ENCODE measurements around the gene CHRNA1. TPM values are rescaled to one million over a fixed set of nuclear protein-coding genes. Genes with fewer than 3 reads are reported as not detected.

CHRNA1 gene
- total and polyA plus RNA-seq, 2 experiments from 2014 or later: not detected

DNA sequence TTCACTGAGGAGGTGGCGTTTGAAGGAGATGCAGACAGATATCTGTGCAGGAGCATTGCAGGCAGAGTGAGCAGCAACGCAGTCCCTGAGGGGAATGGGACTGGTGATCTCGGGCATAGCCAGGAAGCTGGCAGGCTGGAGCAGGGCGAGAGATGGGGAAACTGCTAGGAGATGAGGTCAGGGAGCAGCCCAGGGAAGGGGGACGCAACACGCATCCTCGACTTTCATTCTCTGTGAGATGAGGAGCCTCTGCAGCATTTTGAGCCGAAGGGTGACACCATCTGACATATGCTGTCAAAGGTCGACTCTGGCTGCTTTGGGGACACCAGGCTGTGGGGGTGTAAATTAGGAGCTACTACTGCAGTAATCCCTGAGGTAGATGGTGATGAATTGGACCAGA lies 4.3 kb upstream of the CHRNA1 start:
- no peak overlapping the region for H3K27ac Mint-ChIP-seq
- no peak overlapping the region for H3K27ac ChIP-seq (ENCODE audit: low read depth)
- no peaks in the 10 kb centered on the region for H3K36me3 ChIP-seq (ENCODE audit: insufficient read depth)
- peak overlapping the region; percentile 83 for H2AFZ ChIP-seq
- no peaks in the 10 kb centered on the region for H3K27me3 ChIP-seq (ENCODE audit: insufficient read depth)
- DNase-seq (ENCODE audit: low spot score) (peak; percentile 22), ATAC-seq (no peak)
- TF ChIP-seq, protein P1, sequence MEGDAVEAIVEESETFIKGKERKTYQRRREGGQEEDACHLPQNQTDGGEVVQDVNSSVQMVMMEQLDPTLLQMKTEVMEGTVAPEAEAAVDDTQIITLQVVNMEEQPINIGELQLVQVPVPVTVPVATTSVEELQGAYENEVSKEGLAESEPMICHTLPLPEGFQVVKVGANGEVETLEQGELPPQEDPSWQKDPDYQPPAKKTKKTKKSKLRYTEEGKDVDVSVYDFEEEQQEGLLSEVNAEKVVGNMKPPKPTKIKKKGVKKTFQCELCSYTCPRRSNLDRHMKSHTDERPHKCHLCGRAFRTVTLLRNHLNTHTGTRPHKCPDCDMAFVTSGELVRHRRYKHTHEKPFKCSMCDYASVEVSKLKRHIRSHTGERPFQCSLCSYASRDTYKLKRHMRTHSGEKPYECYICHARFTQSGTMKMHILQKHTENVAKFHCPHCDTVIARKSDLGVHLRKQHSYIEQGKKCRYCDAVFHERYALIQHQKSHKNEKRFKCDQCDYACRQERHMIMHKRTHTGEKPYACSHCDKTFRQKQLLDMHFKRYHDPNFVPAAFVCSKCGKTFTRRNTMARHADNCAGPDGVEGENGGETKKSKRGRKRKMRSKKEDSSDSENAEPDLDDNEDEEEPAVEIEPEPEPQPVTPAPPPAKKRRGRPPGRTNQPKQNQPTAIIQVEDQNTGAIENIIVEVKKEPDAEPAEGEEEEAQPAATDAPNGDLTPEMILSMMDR (conservative IDR thresholded peaks at IDR 0.05; ENCODE audit: low read depth in 2 of 2): 0 out of 4 replicates have a peak, but pooled peaks of 1 of the 2 experiments have one; percentile 6
- no peak for TF ChIP-seq NANOG (IDR thresholded peaks at IDR 0.05; ENCODE audit: borderline replicate concordance)
- H3K4me1 ChIP-seq (ENCODE audit: insufficient read depth): peaks cover 24% of the 10 kb centered on the region
- H3K4me1 Mint-ChIP-seq: peaks cover 38% of the 10 kb centered on the region
- H3F3A ChIP-seq (replicated peaks; ENCODE audit: low read depth): peaks cover 23% of the 10 kb centered on the region
- H4K20me1 ChIP-seq (replicated peaks; ENCODE audit: insufficient read depth): no peaks in the 10 kb centered on the region
- H3K4me2 ChIP-seq: peak overlapping the region; percentile 39; the same call in 1 of the 2 replicates
- no peaks in the 10 kb centered on the region for H3K9me2 ChIP-seq (ENCODE audit: insufficient read depth)
- no peak overlapping the region for H3K4me3 ChIP-seq
- no peak overlapping the region for H3K4me3 Mint-ChIP-seq
- H3K36me3 Mint-ChIP-seq (ENCODE audit: low read depth): no peaks in the 10 kb centered on the region; the same call in 2 of the 3 replicates
- no peaks in the 10 kb centered on the region for H3K79me2 ChIP-seq (replicated peaks; ENCODE audit: insufficient read depth)
- peaks cover 9% of the 10 kb centered on the region for H3K27me3 Mint-ChIP-seq (ENCODE audit: insufficient read depth, low read depth, poor library complexity)
- H3K9me3 Mint-ChIP-seq: no peaks in the 10 kb centered on the region

DNA sequence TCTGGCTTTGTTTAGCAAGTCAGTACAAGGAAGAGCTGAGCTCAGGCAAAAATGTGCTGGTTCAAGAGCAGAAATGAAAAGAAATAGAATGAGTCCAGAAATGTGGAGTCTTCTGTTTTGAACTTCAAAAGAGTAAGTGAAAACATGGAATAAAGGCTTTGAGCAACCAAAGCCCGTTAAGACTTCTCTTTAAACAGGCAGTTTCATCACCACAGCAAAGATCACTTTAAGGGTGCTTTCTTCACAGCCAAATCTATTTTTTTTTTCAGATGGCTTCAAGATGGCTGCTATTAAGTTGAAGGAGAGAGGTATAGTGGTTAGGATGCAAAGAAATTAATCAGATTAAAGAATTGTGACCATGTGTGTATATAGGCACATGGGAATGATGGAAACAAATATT lies 2.0 kb upstream of the CHRNA1 start:
- Mint-ChIP-seq H3K4me3 (no peak overlapping the region), H3K27me3 (ENCODE audit: insufficient read depth, low read depth, poor library complexity) (peaks cover 9% of the 10 kb centered on the region), H3K4me1 (peaks cover 30% of the 10 kb centered on the region), H3K36me3 (ENCODE audit: low read depth) (no peaks in the 10 kb centered on the region; the same call in 2 of the 3 replicates), H3K27ac (no peak overlapping the region), H3K9me3 (no peaks in the 10 kb centered on the region)
- Histone ChIP-seq H4K20me1 (replicated peaks; ENCODE audit: insufficient read depth) (no peaks in the 10 kb centered on the region), H3K4me3 (no peak overlapping the region), H3K79me2 (replicated peaks; ENCODE audit: insufficient read depth) (no peaks in the 10 kb centered on the region), H3K4me2 (no peak overlapping the region), H3K36me3 (ENCODE audit: insufficient read depth) (no peaks in the 10 kb centered on the region), H2AFZ (peak overlapping the region; percentile 79), H3F3A (replicated peaks; ENCODE audit: low read depth) (peaks cover 12% of the 10 kb centered on the region), H3K4me1 (ENCODE audit: insufficient read depth) (peaks cover 16% of the 10 kb centered on the region), H3K27me3 (ENCODE audit: insufficient read depth) (no peaks in the 10 kb centered on the region), H3K9me2 (ENCODE audit: insufficient read depth) (peaks cover 3% of the 10 kb centered on the region; the same call in 1 of the 2 replicates), H3K27ac (ENCODE audit: low read depth) (no peak overlapping the region)
- DNase-seq (ENCODE audit: low spot score) (no peak), ATAC-seq (no peak)
- no peak for TF ChIP-seq POLR2AphosphoS5 (IDR thresholded peaks at IDR 0.05; ENCODE audit: low read depth)
- no peak for TF ChIP-seq ZNF331 (CRISPR knock-in tag; IDR thresholded peaks at IDR 0.05; ENCODE audit: low read depth)
- TF ChIP-seq EZH2phosphoT487 (IDR thresholded peaks at IDR 0.05; ENCODE audit: unreplicated experiment): no peak
- TF ChIP-seq, protein P2, sequence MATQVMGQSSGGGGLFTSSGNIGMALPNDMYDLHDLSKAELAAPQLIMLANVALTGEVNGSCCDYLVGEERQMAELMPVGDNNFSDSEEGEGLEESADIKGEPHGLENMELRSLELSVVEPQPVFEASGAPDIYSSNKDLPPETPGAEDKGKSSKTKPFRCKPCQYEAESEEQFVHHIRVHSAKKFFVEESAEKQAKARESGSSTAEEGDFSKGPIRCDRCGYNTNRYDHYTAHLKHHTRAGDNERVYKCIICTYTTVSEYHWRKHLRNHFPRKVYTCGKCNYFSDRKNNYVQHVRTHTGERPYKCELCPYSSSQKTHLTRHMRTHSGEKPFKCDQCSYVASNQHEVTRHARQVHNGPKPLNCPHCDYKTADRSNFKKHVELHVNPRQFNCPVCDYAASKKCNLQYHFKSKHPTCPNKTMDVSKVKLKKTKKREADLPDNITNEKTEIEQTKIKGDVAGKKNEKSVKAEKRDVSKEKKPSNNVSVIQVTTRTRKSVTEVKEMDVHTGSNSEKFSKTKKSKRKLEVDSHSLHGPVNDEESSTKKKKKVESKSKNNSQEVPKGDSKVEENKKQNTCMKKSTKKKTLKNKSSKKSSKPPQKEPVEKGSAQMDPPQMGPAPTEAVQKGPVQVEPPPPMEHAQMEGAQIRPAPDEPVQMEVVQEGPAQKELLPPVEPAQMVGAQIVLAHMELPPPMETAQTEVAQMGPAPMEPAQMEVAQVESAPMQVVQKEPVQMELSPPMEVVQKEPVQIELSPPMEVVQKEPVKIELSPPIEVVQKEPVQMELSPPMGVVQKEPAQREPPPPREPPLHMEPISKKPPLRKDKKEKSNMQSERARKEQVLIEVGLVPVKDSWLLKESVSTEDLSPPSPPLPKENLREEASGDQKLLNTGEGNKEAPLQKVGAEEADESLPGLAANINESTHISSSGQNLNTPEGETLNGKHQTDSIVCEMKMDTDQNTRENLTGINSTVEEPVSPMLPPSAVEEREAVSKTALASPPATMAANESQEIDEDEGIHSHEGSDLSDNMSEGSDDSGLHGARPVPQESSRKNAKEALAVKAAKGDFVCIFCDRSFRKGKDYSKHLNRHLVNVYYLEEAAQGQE (IDR thresholded peaks at IDR 0.05; ENCODE audit: unreplicated experiment): no peak
- TF ChIP-seq JUNB (IDR thresholded peaks at IDR 0.05; ENCODE audit: unreplicated experiment): no peak
- no peak for TF ChIP-seq CREB1 (CRISPR knock-in tag; IDR thresholded peaks at IDR 0.05; ENCODE audit: low read depth)
- no peak for TF ChIP-seq ZNF114 (CRISPR knock-in tag; IDR thresholded peaks at IDR 0.05)
- TF ChIP-seq EZH2 (IDR thresholded peaks at IDR 0.05; ENCODE audit: low read depth, unreplicated experiment): no peak
- TF ChIP-seq, protein P3, sequence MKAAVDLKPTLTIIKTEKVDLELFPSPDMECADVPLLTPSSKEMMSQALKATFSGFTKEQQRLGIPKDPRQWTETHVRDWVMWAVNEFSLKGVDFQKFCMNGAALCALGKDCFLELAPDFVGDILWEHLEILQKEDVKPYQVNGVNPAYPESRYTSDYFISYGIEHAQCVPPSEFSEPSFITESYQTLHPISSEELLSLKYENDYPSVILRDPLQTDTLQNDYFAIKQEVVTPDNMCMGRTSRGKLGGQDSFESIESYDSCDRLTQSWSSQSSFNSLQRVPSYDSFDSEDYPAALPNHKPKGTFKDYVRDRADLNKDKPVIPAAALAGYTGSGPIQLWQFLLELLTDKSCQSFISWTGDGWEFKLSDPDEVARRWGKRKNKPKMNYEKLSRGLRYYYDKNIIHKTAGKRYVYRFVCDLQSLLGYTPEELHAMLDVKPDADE (IDR thresholded peaks at IDR 0.05): no peak
- TF ChIP-seq, protein P1 (conservative IDR thresholded peaks at IDR 0.05; ENCODE audit: low read depth in 2 of 2): no peak
- TF ChIP-seq STAT1 (IDR thresholded peaks at IDR 0.05; ENCODE audit: unreplicated experiment): no peak
- no peak for TF ChIP-seq NANOG (IDR thresholded peaks at IDR 0.05; ENCODE audit: borderline replicate concordance)

Data from GM23338 (cell line).